Omental fat pad (tissue), 4 donors: ENCODE data around the gene ZFR2. TPM values are rescaled to one million over a fixed set of nuclear protein-coding genes. Genes with fewer than 3 reads are reported as not detected.

Experiments
- ATAC-seq: fragments of 150-250 bp; one replicate; pipeline ENCODE4 v1.9.1; 2016; ENCODE audit warnings: mild to moderate bottlenecking, moderate library complexity; ENCODE audit not compliant: low FRiP score
- DNase-seq: peaks from one replicate; pipeline ENCODE4 v3.0.0-alpha.2; 2019; ENCODE audit warnings: low spot score
- CTCF ChIP-seq, 3 donors: fragments of 450-650 bp; IDR thresholded peaks; one replicate each; pipeline ENCODE4 v1.5.1; 2016 to 2017; ENCODE audit warnings: antibody characterized with exemption in 3 of 3, mild to moderate bottlenecking in 3 of 3, moderate library complexity in 2 of 3
- total RNA-seq, 4 donors: library from RNA; depleted of rRNA; stranded (reverse); fragments of >200 nt; gene quantifications; one replicate each; pipeline ENCODE4 v1.1.0, GENCODE V29; 2016

ZFR2 gene
- total RNA-seq, 4 donors from 2014 or later: 0.12 TPM; not detected in 3

- ATAC-seq: no peak
- TF ChIP-seq CTCF (IDR thresholded peaks at IDR 0.05): no peak
- DNase-seq: no peak
Measured at GRCh38 chr19:3873151-3873550, 4.3 kb upstream of the ZFR2 start.

- TF ChIP-seq CTCF (IDR thresholded peaks at IDR 0.05): no peak
- DNase-seq (no peak), ATAC-seq (no peak)
Measured at GRCh38 chr19:3867971-3868769, 668 bp downstream of the ZFR2 start.

GRCh38 chr19:3866910-3867638 is 1.8 kb downstream of the ZFR2 start:
- no peak for DNase-seq
- no peak for ATAC-seq
- TF ChIP-seq CTCF (IDR thresholded peaks at IDR 0.05): no peak

GRCh38 chr19:3863648-3864047 is 5.2 kb downstream of the ZFR2 start:
- TF ChIP-seq CTCF (IDR thresholded peaks at IDR 0.05): no peak
- ATAC-seq (no peak), DNase-seq (no peak)

- ATAC-seq (no peak), DNase-seq (no peak)
- TF ChIP-seq CTCF (IDR thresholded peaks at IDR 0.05): no peak
Measured at GRCh38 chr19:3862826-3863500, 5.9 kb downstream of the ZFR2 start.

- no peak for DNase-seq
- no peak for ATAC-seq
- TF ChIP-seq CTCF (IDR thresholded peaks at IDR 0.05): no peak
Measured at GRCh38 chr19:3860499-3860898, 8.3 kb downstream of the ZFR2 start.
